ENCODE results near the gene NR5A1.

Gene NR5A1

GRCh38 chr9:124492818-124493217 is 14.4 kb downstream of the NR5A1 start:
- DNase-seq (ENCODE audit: low read depth): no peak
- no peak for TF ChIP-seq CTCF (IDR thresholded peaks at IDR 0.05; ENCODE audit: low read depth, low read length, missing control alignments)
- no peak overlapping the region for H3K4me3 ChIP-seq (ENCODE audit: low read depth, low read length)
- in situ Hi-C loops (cut with HindIII; ENCODE audit: low sequenced_read_pairs): no loop called here

- in situ Hi-C loops (cut with HindIII; ENCODE audit: low sequenced_read_pairs): no loop called here
- no peak for DNase-seq (ENCODE audit: low read depth)
- no peak for TF ChIP-seq CTCF (IDR thresholded peaks at IDR 0.05; ENCODE audit: low read depth, low read length, missing control alignments)
- no peak overlapping the region for H3K4me3 ChIP-seq (ENCODE audit: low read depth, low read length)
Measured at GRCh38 chr9:124491049-124491975, 15.9 kb downstream of the NR5A1 start.

GRCh38 chr9:124490004-124490403 is 17.2 kb downstream of the NR5A1 start:
- no peak for DNase-seq (ENCODE audit: low read depth)
- in situ Hi-C loops (cut with HindIII; ENCODE audit: low sequenced_read_pairs): no loop called here
- no peak overlapping the region for H3K4me3 ChIP-seq (ENCODE audit: low read depth, low read length)
- TF ChIP-seq CTCF (IDR thresholded peaks at IDR 0.05; ENCODE audit: low read depth, low read length, missing control alignments): no peak

GRCh38 chr9:124489222-124489621 is 18.0 kb downstream of the NR5A1 start:
- no peak for TF ChIP-seq CTCF (IDR thresholded peaks at IDR 0.05; ENCODE audit: low read depth, low read length, missing control alignments)
- DNase-seq (ENCODE audit: low read depth): no peak
- in situ Hi-C loops (cut with HindIII; ENCODE audit: low sequenced_read_pairs): no loop called here
- no peak overlapping the region for H3K4me3 ChIP-seq (ENCODE audit: low read depth, low read length)

- DNase-seq (ENCODE audit: low read depth): no peak
- no peak for TF ChIP-seq CTCF (IDR thresholded peaks at IDR 0.05; ENCODE audit: low read depth, low read length, missing control alignments)
- in situ Hi-C loops (cut with HindIII; ENCODE audit: low sequenced_read_pairs): no loop called here
- no peak overlapping the region for H3K4me3 ChIP-seq (ENCODE audit: low read depth, low read length)
Measured at GRCh38 chr9:124488641-124489210, 18.5 kb downstream of the NR5A1 start.

GRCh38 chr9:124487260-124488182 is 19.7 kb downstream of the NR5A1 start:
- no peak for TF ChIP-seq CTCF (IDR thresholded peaks at IDR 0.05; ENCODE audit: low read depth, low read length, missing control alignments)
- no peak for DNase-seq (ENCODE audit: low read depth)
- in situ Hi-C loops (cut with HindIII; ENCODE audit: low sequenced_read_pairs): no loop called here
- no peak overlapping the region for H3K4me3 ChIP-seq (ENCODE audit: low read depth, low read length)
